Activated T-helper 9 cell treated with anti-CD3 and anti-CD28 coated beads, Interleukin-2, amount 50 U/mL, for 16 hours (primary cell): Measurements from ENCODE around the gene HSD17B13.
"Not testable (repeated sequence)": the region's sequence is repeated elsewhere in the genome, so short reads cannot be mapped to it uniquely, and the experiment has no call there.

Source experiments
- DNase-seq: peaks from one replicate; pipeline ENCODE4 v3.0.0-alpha.2; 2020; ENCODE audit warnings: low read depth

The HSD17B13 gene

GRCh38 chr4:87322754-87323153 lies at the start of gene HSD17B13:
HSD17B13 (minus strand) TSS chr4:87322882; CDS start chr4:87322841, 41 bp downstream.
- no peak for DNase-seq

GRCh38 chr4:87370068-87370467 lies 47.4 kb upstream of the HSD17B13 start:
- no peak for DNase-seq

GRCh38 chr4:87366521-87367162 lies 44.0 kb upstream of the HSD17B13 start:
- DNase-seq, result no peak

- DNase-seq, result no peak
Measured at GRCh38 chr4:87365348-87365747, 42.7 kb upstream of the HSD17B13 start.

GRCh38 chr4:87363552-87363951 lies 40.9 kb upstream of the HSD17B13 start:
- DNase-seq, result no peak

GRCh38 chr4:87360338-87360935 lies 37.8 kb upstream of the HSD17B13 start:
- DNase-seq, result no peak

GRCh38 chr4:87359258-87359657 lies 36.6 kb upstream of the HSD17B13 start:
- no peak for DNase-seq

- no peak for DNase-seq
Measured at GRCh38 chr4:87356832-87357526, 34.3 kb upstream of the HSD17B13 start.

GRCh38 chr4:87354168-87355102 lies 31.8 kb upstream of the HSD17B13 start:
- DNase-seq, result no peak

GRCh38 chr4:87353592-87353991 lies 30.9 kb upstream of the HSD17B13 start:
- peak; percentile 15 for DNase-seq

GRCh38 chr4:87345139-87345538 lies 22.5 kb upstream of the HSD17B13 start:
- no peak for DNase-seq

GRCh38 chr4:87342872-87343271 lies 20.2 kb upstream of the HSD17B13 start:
- no peak for DNase-seq

- DNase-seq, result not testable (repeated sequence)
Measured at GRCh38 chr4:87341954-87342635, 19.4 kb upstream of the HSD17B13 start.

- no peak for DNase-seq
Measured at GRCh38 chr4:87339440-87339839, 16.8 kb upstream of the HSD17B13 start.

GRCh38 chr4:87337361-87337760 lies 14.7 kb upstream of the HSD17B13 start:
- no peak for DNase-seq

GRCh38 chr4:87333267-87333666 lies 10.6 kb upstream of the HSD17B13 start:
- DNase-seq, result no peak

GRCh38 chr4:87330761-87331160 lies 8.1 kb upstream of the HSD17B13 start:
- no peak for DNase-seq

GRCh38 chr4:87327136-87327535 lies 4.5 kb upstream of the HSD17B13 start:
- no peak for DNase-seq

- DNase-seq, result no peak
Measured at GRCh38 chr4:87326460-87326859, 3.8 kb upstream of the HSD17B13 start.

- DNase-seq, result no peak
Measured at GRCh38 chr4:87321888-87322287, 794 bp downstream of the HSD17B13 start.

GRCh38 chr4:87317527-87317926 lies 5.2 kb downstream of the HSD17B13 start:
- no peak for DNase-seq

GRCh38 chr4:87316961-87317360 lies 5.7 kb downstream of the HSD17B13 start:
- DNase-seq, result no peak
